Keratinocyte (primary cell): ENCODE data around the gene SYPL2. TPM values are rescaled to one million over a fixed set of nuclear protein-coding genes. Genes with fewer than 3 reads are reported as not detected.

Source experiments
- DNase-seq: peaks from one replicate; pipeline ENCODE4 v3.0.0-alpha.2; 2011; ENCODE audit warnings: low read depth, missing footprints, low spot score
- FAIRE-seq: peaks from 2 replicates; lab custom pipeline; 2011; peaks lifted over from hg19 to GRCh38; lab: Jason Lieb, UNC
- H2AFZ ChIP-seq: 2 replicates; pipeline ENCODE4 v1.6.0; 2012; ENCODE audit warnings: low read length, control low read depth, inconsistent platforms; ENCODE audit not compliant: control insufficient read depth
- H3K27ac ChIP-seq: 2 replicates; pipeline ENCODE4 v1.5.1; 2011; ENCODE audit warnings: low read length; ENCODE audit not compliant: control insufficient read depth, insufficient read depth
- H3K27me3 ChIP-seq: 3 replicates; pipeline ENCODE4 v1.6.0; 2011; ENCODE audit warnings: low read length; ENCODE audit not compliant: control insufficient read depth, insufficient read depth; ENCODE audit errors: extremely low read depth
- H3K36me3 ChIP-seq, 2 experiments: 2 replicates in 1 of 2; 3 replicates in 1 of 2; pipeline ENCODE4 v1.5.1; 2011; ENCODE audit warnings: low read length in 2 of 2, mild to moderate bottlenecking in 1 of 2; ENCODE audit not compliant: control insufficient read depth in 2 of 2, insufficient read depth in 2 of 2; ENCODE audit errors: extremely low read depth in 1 of 2
- H3K4me1 ChIP-seq: 3 replicates; pipeline ENCODE4 v1.5.1; 2011; ENCODE audit warnings: low read length; ENCODE audit not compliant: control insufficient read depth, insufficient read depth; ENCODE audit errors: extremely low read depth
- H3K4me2 ChIP-seq: 3 replicates; pipeline ENCODE4 v1.6.0; 2011; ENCODE audit warnings: low read depth, low read length; ENCODE audit not compliant: control insufficient read depth, insufficient read depth; ENCODE audit errors: extremely low read depth
- H3K4me3 ChIP-seq, 3 experiments: fragments of 200-600 bp in 1 of 3; sonication (generic) in 1 of 3; 2 replicates in 2 of 3; 3 replicates in 1 of 3; pipeline ENCODE4 v1.5.1; 2011 to 2016; ENCODE audit warnings: low read length in 3 of 3, mild to moderate bottlenecking in 3 of 3, control low read depth in 2 of 3, inconsistent platforms in 1 of 3, low read depth in 1 of 3, mixed read lengths in 1 of 3, mixed run types in 1 of 3, moderate library complexity in 1 of 3; ENCODE audit not compliant: control insufficient read depth in 2 of 3, insufficient read depth in 2 of 3; ENCODE audit errors: extremely low read depth in 1 of 3
- H3K79me2 ChIP-seq: 2 replicates; pipeline ENCODE4 v1.6.0; 2012; ENCODE audit warnings: low read length; ENCODE audit not compliant: control insufficient read depth, insufficient read depth
- H3K9ac ChIP-seq: 3 replicates; pipeline ENCODE4 v1.6.0; 2011; ENCODE audit warnings: low read length; ENCODE audit not compliant: control insufficient read depth, insufficient read depth; ENCODE audit errors: extremely low read depth
- H3K9me1 ChIP-seq: 3 replicates; pipeline ENCODE4 v1.6.0; 2011; ENCODE audit warnings: low read length; ENCODE audit not compliant: control insufficient read depth, insufficient read depth; ENCODE audit errors: extremely low read depth
- H3K9me3 ChIP-seq: 2 replicates; pipeline ENCODE4 v1.5.1; 2012; ENCODE audit warnings: low read depth, low read length; ENCODE audit not compliant: control insufficient read depth
- H4K20me1 ChIP-seq: 3 replicates; pipeline ENCODE4 v1.6.0; 2011; ENCODE audit warnings: low read length; ENCODE audit not compliant: control insufficient read depth, insufficient read depth; ENCODE audit errors: extremely low read depth
- CTCF ChIP-seq, 3 experiments: IDR thresholded peaks in 1 of 3; conservative IDR thresholded peaks in 1 of 3; optimal IDR thresholded peaks in 1 of 3; 2 replicates in 2 of 3; 3 replicates in 1 of 3; pipeline versions ENCODE3 to v1.5.1; 2011; ENCODE audit warnings: low read length in 3 of 3, mild to moderate bottlenecking in 3 of 3, moderate library complexity in 2 of 3, control low read depth in 1 of 3, inconsistent platforms in 1 of 3; ENCODE audit not compliant: insufficient read depth in 2 of 3; ENCODE audit errors: extremely low read depth in 1 of 3
- EZH2 ChIP-seq: IDR thresholded peaks from one replicate; pipeline ENCODE4 v1.6.1; 2012; ENCODE audit warnings: inconsistent platforms, mild to moderate bottlenecking, low read length, moderate library complexity
- dilution Hi-C: fragments of 300-500 bp; cut with MboI; formaldehyde crosslinking; loops from one replicate; pipeline ENCODE4 v1.7.0; 2020; ENCODE audit warnings: low sequenced_read_pairs; ENCODE audit not compliant: extremely low pct_ligation_motif_present
- polyA plus RNA-seq, 5 experiments: library from polyadenylated mRNA; depleted of rRNA in 3 of 5; stranded (reverse) in 3 of 5; stranded (forward) in 1 of 5; unstranded in 1 of 5; fragments of >200 nt; gene quantifications; 1 replicate in 1 of 5; 2 replicates in 3 of 5; 3 replicates in 1 of 5; pipeline versions ENCODE4 v1.2.1 to v1.2.3, GENCODE V29; 2011 to 2012; ENCODE audit warnings: missing spikeins in 2 of 5, low read depth in 1 of 5, low replicate concordance in 1 of 5

SYPL2 gene
- polyA plus RNA-seq, 1 donor (not counting 4 experiments of a cell fraction or from before 2014, with no cell fraction given): not detected

- FAIRE-seq: no peak
- TF ChIP-seq EZH2 (no peak), CTCF (optimal IDR thresholded peaks at IDR 0.05 in 1 of 3, IDR thresholded peaks at IDR 0.05 in 1 of 3, conservative IDR thresholded peaks at IDR 0.05 in 1 of 3; ENCODE audit: extremely low read depth in 1 of 3, insufficient read depth in 2 of 3, low read length in 3 of 3) (no peak)
- dilution Hi-C loops: no loop called here
Observed at GRCh38 chr1:109503935-109504334, 37.6 kb downstream of the SYPL2 start.

GRCh38 chr1:109504974-109505373 lies 38.6 kb downstream of the SYPL2 start:
- no peak overlapping the region for H3K4me3 ChIP-seq
- dilution Hi-C loops: no loop called here
- no peak overlapping the region for H3K9ac ChIP-seq
- peaks cover 3% of the 10 kb centered on the region for H3K4me1 ChIP-seq
- no peaks in the 10 kb centered on the region for H3K9me3 ChIP-seq
- H3K36me3 ChIP-seq: peaks cover 0 to 1% of the 10 kb centered on the region in 2 experiments
- H3K4me2 ChIP-seq: no peak overlapping the region
- H2AFZ ChIP-seq: no peak overlapping the region
- no peaks in the 10 kb centered on the region for H4K20me1 ChIP-seq
- no peak overlapping the region for H3K27ac ChIP-seq
- no peaks in the 10 kb centered on the region for H3K9me1 ChIP-seq
- TF ChIP-seq CTCF (optimal IDR thresholded peaks at IDR 0.05 in 1 of 3, IDR thresholded peaks at IDR 0.05 in 1 of 3, conservative IDR thresholded peaks at IDR 0.05 in 1 of 3; ENCODE audit: extremely low read depth in 1 of 3, insufficient read depth in 2 of 3, low read length in 3 of 3) (no peak), EZH2 (no peak)
- peaks cover 12% of the 10 kb centered on the region for H3K27me3 ChIP-seq
- H3K79me2 ChIP-seq: no peaks in the 10 kb centered on the region
- DNase-seq (no peak), FAIRE-seq (no peak)

More at GRCh38 chr1:109503935-109504334, 37.6 kb downstream of the SYPL2 start:
- no peak overlapping the region for H3K4me2 ChIP-seq
- no peaks in the 10 kb centered on the region for H3K9me1 ChIP-seq
- H3K27me3 ChIP-seq: peaks cover 8% of the 10 kb centered on the region
- peaks cover 0 to 1% of the 10 kb centered on the region in 2 experiments for H3K36me3 ChIP-seq
- H3K79me2 ChIP-seq: no peaks in the 10 kb centered on the region
- no peak overlapping the region for H3K9ac ChIP-seq
- H3K9me3 ChIP-seq: no peaks in the 10 kb centered on the region
- no peak overlapping the region for H3K27ac ChIP-seq
- no peak overlapping the region for H3K4me3 ChIP-seq
- no peak for DNase-seq
- no peak overlapping the region for H2AFZ ChIP-seq
- H4K20me1 ChIP-seq: no peaks in the 10 kb centered on the region
- H3K4me1 ChIP-seq: peaks cover 12% of the 10 kb centered on the region
